HepG2 (cell line): ENCODE results near the gene GRM7. TPM values are rescaled to one million over a fixed set of nuclear protein-coding genes. Genes with fewer than 3 reads are reported as not detected.

ENCODE experiments used
- ATAC-seq: fragments of 200-7000 bp; cut with Tn5 transposase; 3 replicates; pipeline ENCODE4 v1.9.1; 2020; ENCODE audit warnings: mild to moderate bottlenecking, moderate library complexity
- BruUV-seq: library from RNA; stranded (reverse); fragments of 400-500 nt; replicated peaks from 2 replicates; lab custom pipeline; 2021; lab: Mats Ljungman, UMichigan
- CTCF ChIA-PET: fragments of 300-600 bp; formaldehyde crosslinking; extraction: SDS; loops from one replicate; lab custom pipeline; 2021; ENCODE audit warnings: low total read pairs, inconsistent platforms, low intra/inter-chr PET ratio; lab: Yijun Ruan, JAX
- POLR2A ChIA-PET: fragments of 350-600 bp; sonication (Branson Sonifier 250); formaldehyde crosslinking; loops from one replicate; lab custom pipeline; 2020; ENCODE audit warnings: antibody characterized with exemption, inconsistent platforms; lab: Yijun Ruan, JAX
- DNase-seq: peaks from one replicate; pipeline ENCODE4 v3.0.0-alpha.2; 2015; ENCODE audit warnings: low spot score
- FAIRE-seq: peaks from 3 replicates; lab custom pipeline; 2011; peaks lifted over from hg19 to GRCh38; lab: Jason Lieb, UNC
- H2AFZ ChIP-seq: one replicate; pipeline ENCODE4 v1.6.1; 2011; ENCODE audit warnings: low read length, inconsistent platforms
- H3K27ac ChIP-seq: fragments of 300-600 bp; 3 replicates; pipeline ENCODE4 v1.8.0; 2011; ENCODE audit warnings: mixed run types, mild to moderate bottlenecking, mixed read lengths, low read length, inconsistent platforms; ENCODE audit not compliant: insufficient read depth; ENCODE audit errors: extremely low read length
- H3K27me3 ChIP-seq, 2 experiments: fragments of 200-600 bp in 1 of 2; 2 replicates in 1 of 2; 3 replicates in 1 of 2; pipeline versions ENCODE4 v1.6.0 to v1.8.0; 2011; ENCODE audit warnings: low read length in 2 of 2, mild to moderate bottlenecking in 2 of 2, moderate library complexity in 2 of 2, inconsistent platforms in 1 of 2; ENCODE audit not compliant: insufficient read depth in 2 of 2, control insufficient read depth in 1 of 2
- H3K36me3 ChIP-seq, 2 experiments: fragments of 200-600 bp in 1 of 2; replicated peaks in 1 of 2; 2 replicates in 1 of 2; 3 replicates in 1 of 2; pipeline versions ENCODE4 v1.5.1 to v1.8.0; 2011; ENCODE audit warnings: low read length in 2 of 2, inconsistent platforms in 1 of 2; ENCODE audit not compliant: insufficient read depth in 2 of 2, control insufficient read depth in 1 of 2
- H3K4me1 ChIP-seq: 2 replicates; pipeline ENCODE4 v1.5.1; 2012; ENCODE audit warnings: low read length, inconsistent platforms; ENCODE audit not compliant: insufficient read depth
- H3K4me2 ChIP-seq: 2 replicates; pipeline ENCODE4 v1.6.0; 2011; ENCODE audit warnings: low read depth, low read length, inconsistent platforms
- H3K4me3 ChIP-seq, 3 experiments: fragments of 200-600 bp in 1 of 3; sonication (generic), shearing (Covaris generic) in 1 of 3; replicated peaks in 1 of 3; 2 replicates each; pipeline ENCODE4 v1.5.1; 2011 to 2016; ENCODE audit warnings: low read length in 3 of 3, inconsistent platforms in 2 of 3, low read depth in 2 of 3, mild to moderate bottlenecking in 2 of 3, control low read depth in 1 of 3, mixed read lengths in 1 of 3; ENCODE audit not compliant: insufficient read depth in 1 of 3
- H3K79me2 ChIP-seq: one replicate; pipeline ENCODE4 v1.6.1; 2011; ENCODE audit warnings: low read length, inconsistent platforms; ENCODE audit not compliant: insufficient read depth
- H3K9ac ChIP-seq: 2 replicates; pipeline ENCODE4 v1.6.0; 2011; ENCODE audit warnings: mild to moderate bottlenecking, low read depth, low read length, inconsistent platforms; ENCODE audit not compliant: insufficient read depth
- H3K9me3 ChIP-seq: 2 replicates; pipeline ENCODE4 v1.5.1; 2012; ENCODE audit warnings: mild to moderate bottlenecking, low read length
- H4K20me1 ChIP-seq: 2 replicates; pipeline ENCODE4 v1.6.0; 2011; ENCODE audit warnings: inconsistent platforms, mild to moderate bottlenecking, low read length, moderate library complexity; ENCODE audit not compliant: insufficient read depth
- ATM ChIP-seq: fragments of 450-650 bp; IDR thresholded peaks from 2 replicates; pipeline ENCODE4 v1.7.1; 2017; ENCODE audit warnings: mild to moderate bottlenecking, borderline replicate concordance
- BRCA1 ChIP-seq: sonication (generic); formaldehyde crosslinking; IDR thresholded peaks from 2 replicates; pipeline ENCODE4 v1.4.0; 2020; ENCODE audit warnings: missing genetic modification reagents
- DR1 ChIP-seq: sonication (generic); formaldehyde crosslinking; IDR thresholded peaks from 2 replicates; pipeline ENCODE4 v1.8.0; 2021; ENCODE audit warnings: mild to moderate bottlenecking, missing genetic modification reagents, inconsistent platforms
- FOXP1 ChIP-seq, 2 experiments: fragments of 450-650 bp in 1 of 2; IDR thresholded peaks; 2 replicates each; pipeline ENCODE4 v1.6.1; 2017 to 2018; ENCODE audit warnings: antibody characterized with exemption in 1 of 2
- POLR2AphosphoS2 ChIP-seq: IDR thresholded peaks from 2 replicates; pipeline ENCODE4 v1.6.1; 2011; ENCODE audit warnings: low read depth, low read length, improper control_type of control experiment
- RARG ChIP-seq: sonication (generic); formaldehyde crosslinking; IDR thresholded peaks from 2 replicates; pipeline ENCODE4 v1.4.0; 2020; ENCODE audit warnings: low read depth, mild to moderate bottlenecking, missing genetic modification reagents
- SIN3A ChIP-seq: IDR thresholded peaks from 2 replicates; pipeline ENCODE4 v1.6.1; 2011; ENCODE audit warnings: low read depth, mild to moderate bottlenecking, control low read depth, low read length, borderline replicate concordance
- SRSF9 ChIP-seq: fragments of 200-400 bp; formaldehyde crosslinking; IDR thresholded peaks from 2 replicates; pipeline ENCODE4 v1.6.1; 2018; ENCODE audit warnings: borderline replicate concordance, mild to moderate bottlenecking, low read depth, low read length; ENCODE audit not compliant: insufficient read depth, poor library complexity, severe bottlenecking
- TCF7L2 ChIP-seq: IDR thresholded peaks from 2 replicates; pipeline ENCODE4 v1.6.1; 2011; ENCODE audit warnings: mild to moderate bottlenecking, low read depth, low read length, moderate library complexity
- TP53 ChIP-seq: sonication (generic); formaldehyde crosslinking; conservative IDR thresholded peaks from 2 replicates; pipeline ENCODE4 v1.4.0; 2020; ENCODE audit warnings: missing genetic modification reagents
- YEATS4 ChIP-seq: sonication (generic); formaldehyde crosslinking; IDR thresholded peaks from 2 replicates; pipeline ENCODE4 v1.4.0; 2020; ENCODE audit warnings: missing genetic modification reagents, borderline replicate concordance
- ZBTB38 ChIP-seq: sonication (generic); formaldehyde crosslinking; IDR thresholded peaks from 2 replicates; pipeline ENCODE4 v1.5.1; 2020; ENCODE audit warnings: mild to moderate bottlenecking, missing genetic modification reagents
- ZNF282 ChIP-seq: fragments of 450-650 bp; IDR thresholded peaks from 2 replicates; pipeline ENCODE4 v1.6.1; 2018; ENCODE audit not compliant: partially characterized antibody
- ZNF333 ChIP-seq: sonication (generic); formaldehyde crosslinking; IDR thresholded peaks from 2 replicates; pipeline ENCODE4 v1.4.0; 2020; ENCODE audit warnings: mild to moderate bottlenecking, missing genetic modification reagents, borderline replicate concordance
- WGBS: methylation state at CpG from one replicate; pipeline ENCODE4 v1.1.6; 2017; ENCODE audit warnings: low lambda C conversion rate; 5-methylcytosine and 5-hydroxymethylcytosine counted together
- in situ Hi-C: cut with HindIII; loops from 2 replicates; pipeline ENCODE4 v1.10.0; 2017; ENCODE audit warnings: low pct_unique_long_range_greater_than_20kb; ENCODE audit not compliant: extremely low pct_ligation_motif_present
- intact Hi-C: fragments of 100-400 bp; cut with micrococcal nuclease; formaldehyde crosslinking; loops from one replicate; pipeline ENCODE4 v1.10.0; 2022; ENCODE audit not compliant: unreplicated experiment
- polyA plus RNA-seq, 8 experiments: library from polyadenylated mRNA; depleted of rRNA in 3 of 8; stranded (reverse) in 7 of 8; unstranded in 1 of 8; fragments of >200 nt; fragmentation: Illumina TruSeq in 4 of 8; extraction: Trizol in 4 of 8; gene quantifications; 2 replicates each; pipeline versions ENCODE4 v1.2.1 to v1.2.3, GENCODE V29; 2011 to 2016; ENCODE audit warnings: low read depth in 4 of 8, missing spikeins in 1 of 8, mixed read lengths in 1 of 8; ENCODE audit not compliant: insufficient read depth in 1 of 8
- total RNA-seq, 5 experiments: library from RNA; depleted of rRNA; stranded (reverse); fragments of >200 nt; fragmentation: Illumina TruSeq; extraction: Trizol; gene quantifications; 2 replicates each; pipeline ENCODE4 v1.2.3, GENCODE V29; 2016; ENCODE audit warnings: low read depth in 1 of 5
- TF ChIP-seq, protein P1 (sequence below): IDR thresholded peaks from 2 replicates; pipeline ENCODE4 v1.6.1; 2018; ENCODE audit warnings: missing genetic modification reagents

GRM7 gene
- total and polyA plus RNA-seq, 2 of the 13 experiments (the other 11 are each of a cell fraction or from before 2014, with no cell fraction given) = not detected

- H3K79me2 ChIP-seq = no peaks in the 10 kb centered on the region
- no TSS peak for BruUV-seq
- TF ChIP-seq BRCA1 (CRISPR knock-in tag) (no peak), DR1 (no peak), TP53 (no peak), FOXP1 (IDR thresholded peaks at IDR 0.05) (no peak), FOXP1 (CRISPR knock-in tag; IDR thresholded peaks at IDR 0.05) (no peak), SIN3A (no peak), POLR2AphosphoS2 (no peak), ZNF333 (CRISPR knock-in tag) (no peak), ZNF282 (no peak), RARG (CRISPR knock-in tag) (no peak), ATM (no peak), SRSF9 (no peak), YEATS4 (no peak), TCF7L2 (no peak), ZBTB38 (CRISPR knock-in tag) (no peak)
- TF ChIP-seq, protein P1, sequence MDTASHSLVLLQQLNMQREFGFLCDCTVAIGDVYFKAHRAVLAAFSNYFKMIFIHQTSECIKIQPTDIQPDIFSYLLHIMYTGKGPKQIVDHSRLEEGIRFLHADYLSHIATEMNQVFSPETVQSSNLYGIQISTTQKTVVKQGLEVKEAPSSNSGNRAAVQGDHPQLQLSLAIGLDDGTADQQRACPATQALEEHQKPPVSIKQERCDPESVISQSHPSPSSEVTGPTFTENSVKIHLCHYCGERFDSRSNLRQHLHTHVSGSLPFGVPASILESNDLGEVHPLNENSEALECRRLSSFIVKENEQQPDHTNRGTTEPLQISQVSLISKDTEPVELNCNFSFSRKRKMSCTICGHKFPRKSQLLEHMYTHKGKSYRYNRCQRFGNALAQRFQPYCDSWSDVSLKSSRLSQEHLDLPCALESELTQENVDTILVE = no peak
- peaks cover 90% of the 10 kb centered on the region for H3K9me3 ChIP-seq
- 8% methylated on average over 1 of the region's 2 CpGs for WGBS
- DNase-seq (no peak), FAIRE-seq (no peak), ATAC-seq (no peak)
- H4K20me1 ChIP-seq = no peaks in the 10 kb centered on the region
- H3K36me3 ChIP-seq = no peaks in the 10 kb centered on the region
- H3K27me3 ChIP-seq = no peaks in the 10 kb centered on the region
- H2AFZ ChIP-seq = no peak overlapping the region
- in situ Hi-C loops = no loop called here
- no peak overlapping the region for H3K9ac ChIP-seq
- H3K4me3 ChIP-seq = no peak overlapping the region
- ChIA-PET POLR2A (no interaction called here), CTCF (no interaction called here)
- no peaks in the 10 kb centered on the region for H3K4me1 ChIP-seq
- no peak overlapping the region for H3K27ac ChIP-seq
- intact Hi-C loops = no loop called here
- H3K4me2 ChIP-seq = no peak overlapping the region
These were observed 471.8 kb downstream of the GRM7 start for GRCh38 chr3:7332696-7333095.
